PC-9 (cell line): Measurements from ENCODE around the gene RPS6KB1.

Experiments
- CTCF ChIP-seq: fragments of 200-600 bp; sonication (generic); conservative IDR thresholded peaks from 2 replicates; pipeline ENCODE4 v1.6.1; 2017; ENCODE audit warnings: mixed run types, antibody characterized with exemption, mild to moderate bottlenecking, moderate library complexity
- EZH2 ChIP-seq: fragments of 200-600 bp; sonication (generic); IDR thresholded peaks from 2 replicates; pipeline ENCODE4 v1.8.0; 2017; ENCODE audit warnings: antibody characterized with exemption, low read depth

DNA sequence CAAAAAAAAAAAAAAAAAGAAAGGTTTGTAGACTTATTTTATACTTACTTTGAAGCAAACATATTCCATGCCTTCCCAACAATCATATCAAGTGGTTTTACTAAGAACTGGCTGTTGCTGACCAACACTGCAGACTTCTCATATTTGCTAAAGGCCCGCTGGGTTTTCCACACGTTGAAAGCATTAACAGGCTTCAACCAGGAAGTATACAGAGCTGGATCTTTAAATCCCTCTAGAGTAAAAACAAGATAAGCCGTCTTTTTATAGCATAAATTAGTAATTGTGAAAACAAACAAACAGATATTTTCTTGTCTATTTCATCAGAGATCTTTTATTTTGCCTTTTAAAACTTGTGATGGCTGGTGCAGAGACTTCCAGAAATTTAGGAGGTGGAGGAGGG lies 29.3 kb upstream of the RPS6KB1 start:
- TF ChIP-seq CTCF (no peak), EZH2 (no peak)
